ENCODE data around the gene PTX4. TPM values are rescaled to one million over a fixed set of nuclear protein-coding genes. Genes with fewer than 3 reads are reported as not detected.
A peak's percentile ranks its signal among the peaks of the same experiment; 100 is the strongest.

PTX4 gene
- total RNA-seq, 1 donor from 2014 or later = not detected

GRCh38 chr16:1511662-1512569 lies 23.2 kb upstream of the PTX4 start:
- TF ChIP-seq POLR2A (IDR thresholded peaks at IDR 0.05) (no peak), POLR2AphosphoS5 (IDR thresholded peaks at IDR 0.05; ENCODE audit: insufficient read depth in 1 of 2, low read depth in 1 of 2) (no peak), CTCF (IDR thresholded peaks at IDR 0.05) (no peak)
- Histone ChIP-seq H3K4me3 (no peak overlapping the region), H3K36me3 (peaks cover 0 to 21% of the 10 kb centered on the region in 2 donors), H3K27me3 (no peaks in the 10 kb centered on the region), H3K27ac (peak overlapping the region; percentile 39), H3K9me3 (no peaks in the 10 kb centered on the region), H3K4me1 (peaks cover 5% of the 10 kb centered on the region)
- intact Hi-C loops (cut with DNase I) = no loop called here
- no peak for DNase-seq (ENCODE audit: extremely low spot score in 2 of 2)

GRCh38 chr16:1510941-1511351 lies 22.2 kb upstream of the PTX4 start:
- H3K4me1 ChIP-seq = peaks cover 5% of the 10 kb centered on the region
- intact Hi-C loops (cut with DNase I) = no loop called here
- DNase-seq (ENCODE audit: extremely low spot score in 2 of 2) = no peak
- H3K27me3 ChIP-seq = no peaks in the 10 kb centered on the region
- H3K36me3 ChIP-seq = peaks cover 0 to 28% of the 10 kb centered on the region in 2 donors
- no peak overlapping the region for H3K4me3 ChIP-seq
- H3K27ac ChIP-seq = no peak overlapping the region
- no peak for TF ChIP-seq POLR2A (IDR thresholded peaks at IDR 0.05)
- no peaks in the 10 kb centered on the region for H3K9me3 ChIP-seq

- peak overlapping the region; percentile 30 for H3K27ac ChIP-seq
- no peaks in the 10 kb centered on the region for H3K27me3 ChIP-seq
- H3K9me3 ChIP-seq = no peaks in the 10 kb centered on the region
- H3K36me3 ChIP-seq = peaks cover 0 to 29% of the 10 kb centered on the region in 2 donors
- H3K4me1 ChIP-seq = peaks cover 5% of the 10 kb centered on the region
- H3K4me3 ChIP-seq = no peak overlapping the region
- no peak for DNase-seq (ENCODE audit: extremely low spot score in 2 of 2)
- TF ChIP-seq CTCF (IDR thresholded peaks at IDR 0.05) = no peak
- TF ChIP-seq POLR2AphosphoS5 (IDR thresholded peaks at IDR 0.05; ENCODE audit: insufficient read depth in 1 of 2, low read depth in 1 of 2) = no peak
- TF ChIP-seq POLR2A (IDR thresholded peaks at IDR 0.05) = no peak
- intact Hi-C loops (cut with DNase I) = no loop called here
These were observed 21.5 kb upstream of the PTX4 start for GRCh38 chr16:1510272-1510671.

DNA sequence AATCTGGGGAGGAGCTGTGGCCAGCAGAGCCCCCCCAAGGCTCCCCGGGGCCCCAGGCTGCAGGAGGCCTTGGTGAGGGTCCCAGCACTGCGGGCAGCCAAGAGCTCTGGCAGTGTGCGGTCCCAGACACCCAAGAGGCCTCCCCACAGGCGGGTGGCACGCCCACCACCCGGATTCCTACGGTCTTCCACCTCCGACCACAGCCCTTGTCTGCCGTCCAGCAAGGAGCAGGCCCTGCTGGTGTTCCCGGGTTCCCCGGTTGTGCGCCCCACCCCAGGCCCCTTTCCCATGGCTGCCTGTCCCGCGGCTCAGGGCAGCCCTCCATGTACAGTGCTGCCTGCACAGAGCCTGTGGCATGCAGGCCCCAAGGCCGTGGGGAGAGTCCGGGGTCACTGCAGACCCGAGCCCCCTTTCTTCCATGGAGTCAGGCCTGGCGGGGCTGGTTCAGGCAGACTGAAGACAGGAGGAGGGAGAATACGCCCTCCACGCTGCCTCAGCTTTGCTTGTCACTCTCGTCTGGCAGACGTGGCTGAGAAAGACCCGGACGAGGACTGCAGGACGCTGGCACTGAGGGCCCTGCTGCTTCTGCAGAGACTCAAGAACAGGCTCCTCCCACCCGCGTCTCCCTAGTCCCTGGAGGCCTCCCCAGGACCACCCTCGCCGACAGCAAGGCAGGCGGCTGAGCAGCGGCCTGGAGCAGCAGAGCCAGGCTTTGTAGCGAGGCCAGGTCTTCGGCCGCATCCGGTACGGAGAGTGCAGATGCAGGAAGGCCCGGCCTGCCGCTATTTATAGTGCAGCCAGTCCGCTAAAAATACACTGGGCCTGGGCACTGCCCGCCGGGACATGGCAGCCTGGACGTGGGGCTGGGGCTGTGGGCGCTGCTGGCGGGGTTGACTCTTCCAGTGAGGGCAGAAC lies 20.8 kb upstream of the PTX4 start:
- no peaks in the 10 kb centered on the region for H3K9me3 ChIP-seq
- peaks cover 5% of the 10 kb centered on the region for H3K4me1 ChIP-seq
- H3K4me3 ChIP-seq = no peak overlapping the region
- peak overlapping the region; percentile 30 for H3K27ac ChIP-seq
- TF ChIP-seq POLR2A (IDR thresholded peaks at IDR 0.05) (no peak), CTCF (IDR thresholded peaks at IDR 0.05) (no peak), POLR2AphosphoS5 (IDR thresholded peaks at IDR 0.05; ENCODE audit: insufficient read depth in 1 of 2, low read depth in 1 of 2) (peak in 1 of 2 donors; percentile 35)
- DNase-seq (ENCODE audit: extremely low spot score in 2 of 2) = no peak
- intact Hi-C loops (cut with DNase I) = no loop called here
- no peaks in the 10 kb centered on the region for H3K27me3 ChIP-seq
- H3K36me3 ChIP-seq = peaks cover 0 to 33% of the 10 kb centered on the region in 2 donors

DNA sequence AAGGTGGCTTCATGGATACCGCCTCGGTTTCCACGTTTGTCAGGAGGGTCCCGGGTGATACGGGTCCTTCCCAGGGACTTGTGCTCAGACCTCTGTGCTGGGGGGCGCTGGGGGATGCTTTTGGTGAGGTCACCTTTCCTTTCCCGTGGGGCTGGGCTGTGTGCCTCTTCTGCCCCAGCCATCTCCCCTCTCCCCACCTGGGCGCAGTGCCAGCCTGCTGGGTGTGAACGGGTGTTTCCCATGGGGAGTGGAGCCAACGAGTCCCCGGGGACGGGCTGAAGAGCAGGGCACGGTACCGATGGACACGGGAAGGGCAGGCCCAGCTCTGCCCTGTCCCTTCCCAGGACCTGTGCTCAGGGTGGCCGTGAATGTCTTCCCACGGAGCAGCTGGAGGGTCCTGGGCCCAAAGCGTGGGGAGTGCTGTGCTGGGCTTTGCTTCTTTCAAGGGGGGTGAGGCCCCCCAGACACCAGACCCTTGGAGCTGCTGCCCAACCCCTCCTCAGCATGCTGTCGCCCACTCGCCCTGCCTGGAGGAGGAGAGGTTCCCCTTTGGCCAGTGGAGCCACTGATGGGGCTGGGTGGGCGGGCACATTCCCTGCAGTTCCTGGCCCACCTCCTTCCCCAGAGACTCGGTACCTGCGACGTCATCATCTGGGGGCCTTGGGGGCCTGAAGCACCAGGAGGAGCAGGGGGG lies 19.9 kb upstream of the PTX4 start:
- intact Hi-C loops (cut with DNase I) = no loop called here
- Histone ChIP-seq H3K4me3 (no peak overlapping the region), H3K9me3 (no peaks in the 10 kb centered on the region), H3K36me3 (peaks cover 0 to 29% of the 10 kb centered on the region in 2 donors), H3K27me3 (no peaks in the 10 kb centered on the region), H3K4me1 (peaks cover 5% of the 10 kb centered on the region), H3K27ac (no peak overlapping the region)
- TF ChIP-seq POLR2AphosphoS5 (IDR thresholded peaks at IDR 0.05; ENCODE audit: insufficient read depth in 1 of 2, low read depth in 1 of 2) (no peak), POLR2A (IDR thresholded peaks at IDR 0.05) (no peak), CTCF (IDR thresholded peaks at IDR 0.05) (no peak)
- no peak for DNase-seq (ENCODE audit: extremely low spot score in 2 of 2)
